Memory B cell (primary cell): Measurements from ENCODE around the gene PNPLA5.

Source experiments
- ATAC-seq: fragments of 150-1000 bp; cut with Tn5 transposase; 2 replicates; pipeline ENCODE4 v1.10.0; 2021; ENCODE audit warnings: low read depth, mild to moderate bottlenecking, moderate library complexity
- DNase-seq, 2 donors: peaks; one replicate each; pipeline ENCODE4 v3.0.0; 2022; ENCODE audit warnings: low spot score in 2 of 2
- H3K27ac Mint-ChIP-seq: one replicate; pipeline ENCODE4 v1.8.0; 2022; ENCODE audit warnings: mild to moderate bottlenecking, moderate library complexity, mixed read lengths
- H3K27me3 Mint-ChIP-seq: one replicate; pipeline ENCODE4 v1.8.0; 2022; ENCODE audit warnings: mixed read lengths
- H3K36me3 Mint-ChIP-seq: one replicate; pipeline ENCODE4 v1.8.0; 2022; ENCODE audit warnings: mild to moderate bottlenecking, mixed read lengths
- H3K4me1 Mint-ChIP-seq: one replicate; pipeline ENCODE4 v1.8.0; 2022; ENCODE audit warnings: mixed read lengths
- H3K4me3 Mint-ChIP-seq: one replicate; pipeline ENCODE4 v1.8.0; 2022; ENCODE audit warnings: mild to moderate bottlenecking, moderate library complexity, mixed read lengths
- H3K9me3 Mint-ChIP-seq: one replicate; pipeline ENCODE4 v1.8.0; 2022; ENCODE audit warnings: mixed read lengths

The PNPLA5 gene

DNA sequence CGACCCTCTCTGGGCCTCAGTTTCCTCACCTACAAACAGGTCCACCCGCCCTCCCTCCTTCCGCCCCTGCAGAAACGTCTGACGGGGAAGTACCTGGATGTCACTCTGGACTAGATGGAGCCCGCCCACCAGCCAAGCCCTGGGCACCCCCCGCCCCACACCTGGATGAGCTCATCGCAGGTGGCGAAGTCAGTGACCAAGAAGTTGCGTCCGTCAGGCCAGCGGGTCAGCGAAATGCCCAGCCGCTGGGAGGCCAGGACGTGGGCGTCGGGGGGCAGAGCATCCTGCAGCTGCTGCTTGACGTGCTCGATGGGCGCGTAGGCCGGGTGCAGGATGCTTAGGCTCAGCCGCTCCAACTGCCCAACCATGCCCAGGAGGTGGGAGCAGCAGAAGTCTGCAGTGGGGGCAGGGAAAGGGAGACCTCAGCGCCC, 897 bp downstream of the PNPLA5 start:
- peaks cover 26% of the 10 kb centered on the region for H3K27me3 Mint-ChIP-seq
- no peaks in the 10 kb centered on the region for H3K36me3 Mint-ChIP-seq
- no peak overlapping the region for H3K4me3 Mint-ChIP-seq
- H3K27ac Mint-ChIP-seq = no peak overlapping the region
- no peaks in the 10 kb centered on the region for H3K9me3 Mint-ChIP-seq
- ATAC-seq (no peak), DNase-seq (no peak)
- no peaks in the 10 kb centered on the region for H3K4me1 Mint-ChIP-seq

DNA sequence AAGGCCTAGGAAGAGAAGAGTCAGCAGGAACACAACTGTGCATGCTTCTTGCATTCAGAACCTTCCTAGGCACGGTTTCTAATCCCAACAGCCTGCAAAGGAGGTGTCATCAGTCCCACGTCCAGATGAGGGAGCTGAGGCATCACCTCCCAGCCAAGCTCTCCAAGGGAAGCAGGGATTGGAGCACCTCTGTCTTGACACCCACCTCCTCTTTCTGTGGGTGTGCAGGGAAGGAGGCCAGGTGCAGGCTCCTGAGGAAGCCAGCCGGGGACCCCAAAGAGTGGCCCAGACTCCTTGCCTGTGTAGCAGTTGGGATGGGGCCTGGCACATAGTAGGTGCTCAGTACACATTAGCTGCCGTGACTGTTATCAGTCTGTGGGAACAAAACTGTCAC, 2.0 kb downstream of the PNPLA5 start:
- DNase-seq (no peak), ATAC-seq (no peak)
- H3K27me3 Mint-ChIP-seq = peaks cover 28% of the 10 kb centered on the region
- H3K9me3 Mint-ChIP-seq = peaks cover 4% of the 10 kb centered on the region
- no peak overlapping the region for H3K4me3 Mint-ChIP-seq
- no peak overlapping the region for H3K27ac Mint-ChIP-seq
- peaks cover 5% of the 10 kb centered on the region for H3K4me1 Mint-ChIP-seq
- no peaks in the 10 kb centered on the region for H3K36me3 Mint-ChIP-seq

- H3K4me3 Mint-ChIP-seq = no peak overlapping the region
- DNase-seq = no peak
- peaks cover 10% of the 10 kb centered on the region for H3K4me1 Mint-ChIP-seq
- H3K27me3 Mint-ChIP-seq = peaks cover 28% of the 10 kb centered on the region
- peaks cover 4% of the 10 kb centered on the region for H3K9me3 Mint-ChIP-seq
- ATAC-seq = no peak
- H3K27ac Mint-ChIP-seq = no peak overlapping the region
- H3K36me3 Mint-ChIP-seq = no peaks in the 10 kb centered on the region
Measured at GRCh38 chr22:43889201-43889859, 2.5 kb downstream of the PNPLA5 start.

DNA sequence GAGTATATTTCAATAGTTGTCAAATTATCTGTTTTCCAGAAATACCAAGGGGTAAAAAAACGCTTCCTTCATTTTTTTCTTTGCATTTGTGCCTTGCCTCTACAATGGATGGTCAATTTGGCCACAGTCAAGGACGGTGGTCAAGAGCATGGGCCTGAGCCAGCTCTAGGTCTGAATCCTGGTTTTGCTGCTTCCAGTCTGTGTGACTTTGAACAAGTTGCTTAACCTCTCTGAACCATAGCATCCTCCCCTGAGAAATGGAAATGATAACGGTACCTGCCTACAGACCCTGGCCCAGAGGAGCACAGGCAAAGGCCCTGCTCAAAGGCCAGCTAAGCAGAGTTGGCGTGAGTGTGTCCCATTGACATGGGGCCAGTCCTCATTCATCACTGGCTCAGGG, 3.1 kb downstream of the PNPLA5 start:
- no peak for ATAC-seq

GRCh38 chr22:43887391-43887790, 4.4 kb downstream of the PNPLA5 start:
- no peak overlapping the region for H3K4me3 Mint-ChIP-seq
- peaks cover 15% of the 10 kb centered on the region for H3K4me1 Mint-ChIP-seq
- H3K27me3 Mint-ChIP-seq = peaks cover 26% of the 10 kb centered on the region
- ATAC-seq (no peak), DNase-seq (no peak)
- no peak overlapping the region for H3K27ac Mint-ChIP-seq
- no peaks in the 10 kb centered on the region for H3K36me3 Mint-ChIP-seq
- peaks cover 4% of the 10 kb centered on the region for H3K9me3 Mint-ChIP-seq

More for the DNA sequence above, 3.1 kb downstream of the PNPLA5 start:
- Mint-ChIP-seq H3K36me3 (no peaks in the 10 kb centered on the region), H3K4me1 (peaks cover 10% of the 10 kb centered on the region), H3K9me3 (peaks cover 4% of the 10 kb centered on the region), H3K4me3 (no peak overlapping the region), H3K27ac (no peak overlapping the region), H3K27me3 (peaks cover 27% of the 10 kb centered on the region)
- no peak for DNase-seq

- Mint-ChIP-seq H3K27ac (no peak overlapping the region), H3K4me1 (peaks cover 15% of the 10 kb centered on the region)
Measured at GRCh38 chr22:43886231-43886630, 5.6 kb downstream of the PNPLA5 start.

GRCh38 chr22:43885786-43886185, 6.0 kb downstream of the PNPLA5 start:
- ATAC-seq (no peak), DNase-seq (no peak)
- Mint-ChIP-seq H3K27me3 (peaks cover 24% of the 10 kb centered on the region), H3K36me3 (no peaks in the 10 kb centered on the region), H3K27ac (no peak overlapping the region), H3K4me3 (no peak overlapping the region), H3K4me1 (peaks cover 15% of the 10 kb centered on the region), H3K9me3 (peaks cover 4% of the 10 kb centered on the region)

More at GRCh38 chr22:43886231-43886630, 5.6 kb downstream of the PNPLA5 start:
- ATAC-seq (no peak), DNase-seq (no peak)
- Mint-ChIP-seq H3K27me3 (peaks cover 21% of the 10 kb centered on the region), H3K9me3 (peaks cover 4% of the 10 kb centered on the region), H3K4me3 (no peak overlapping the region), H3K36me3 (no peaks in the 10 kb centered on the region)

GRCh38 chr22:43885319-43885671, 6.5 kb downstream of the PNPLA5 start:
- Mint-ChIP-seq H3K27me3 (peaks cover 27% of the 10 kb centered on the region), H3K27ac (no peak overlapping the region), H3K4me1 (peaks cover 15% of the 10 kb centered on the region), H3K9me3 (peaks cover 4% of the 10 kb centered on the region), H3K4me3 (no peak overlapping the region), H3K36me3 (no peaks in the 10 kb centered on the region)
- DNase-seq (no peak), ATAC-seq (no peak)

DNA sequence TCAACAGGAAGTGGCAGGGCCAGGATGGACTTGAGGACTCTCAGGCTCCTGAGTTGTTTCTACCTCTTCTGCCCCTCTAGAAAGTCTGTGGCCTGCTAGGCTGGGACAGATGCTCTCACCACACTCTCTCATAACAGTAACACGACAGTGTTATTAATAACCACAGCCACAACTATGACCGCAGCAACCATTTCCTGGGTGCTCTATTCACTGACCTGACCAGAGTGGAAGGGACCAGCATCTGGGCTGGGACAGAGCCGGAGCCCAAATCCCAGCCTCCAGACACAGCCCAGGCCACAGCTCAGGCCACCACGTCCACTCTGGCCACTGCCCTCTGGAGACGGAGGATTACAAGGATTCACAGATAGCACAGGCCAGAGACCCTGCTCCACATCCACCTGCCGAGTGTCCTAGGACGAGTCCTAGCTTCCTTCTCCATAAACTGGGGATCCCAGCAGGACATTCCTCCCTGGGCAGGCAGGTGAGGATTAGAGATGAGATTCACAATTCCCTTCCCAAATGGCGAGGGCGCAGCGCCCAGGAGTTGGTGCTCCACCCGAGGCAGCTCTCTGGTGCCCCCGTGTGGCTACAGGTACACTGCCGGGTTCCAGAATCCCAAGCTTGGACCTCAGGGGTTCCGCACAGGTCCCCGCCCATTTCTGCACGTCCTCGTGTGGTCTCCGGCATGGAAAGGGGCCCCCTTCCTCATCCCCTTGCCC, 7.1 kb downstream of the PNPLA5 start:
- Mint-ChIP-seq H3K27ac (no peak overlapping the region), H3K4me3 (no peak overlapping the region), H3K27me3 (peaks cover 29% of the 10 kb centered on the region), H3K9me3 (peaks cover 4% of the 10 kb centered on the region), H3K36me3 (no peaks in the 10 kb centered on the region), H3K4me1 (peaks cover 15% of the 10 kb centered on the region)
- ATAC-seq (peak; percentile 49), DNase-seq (peak; percentile 32 to 53)

DNA sequence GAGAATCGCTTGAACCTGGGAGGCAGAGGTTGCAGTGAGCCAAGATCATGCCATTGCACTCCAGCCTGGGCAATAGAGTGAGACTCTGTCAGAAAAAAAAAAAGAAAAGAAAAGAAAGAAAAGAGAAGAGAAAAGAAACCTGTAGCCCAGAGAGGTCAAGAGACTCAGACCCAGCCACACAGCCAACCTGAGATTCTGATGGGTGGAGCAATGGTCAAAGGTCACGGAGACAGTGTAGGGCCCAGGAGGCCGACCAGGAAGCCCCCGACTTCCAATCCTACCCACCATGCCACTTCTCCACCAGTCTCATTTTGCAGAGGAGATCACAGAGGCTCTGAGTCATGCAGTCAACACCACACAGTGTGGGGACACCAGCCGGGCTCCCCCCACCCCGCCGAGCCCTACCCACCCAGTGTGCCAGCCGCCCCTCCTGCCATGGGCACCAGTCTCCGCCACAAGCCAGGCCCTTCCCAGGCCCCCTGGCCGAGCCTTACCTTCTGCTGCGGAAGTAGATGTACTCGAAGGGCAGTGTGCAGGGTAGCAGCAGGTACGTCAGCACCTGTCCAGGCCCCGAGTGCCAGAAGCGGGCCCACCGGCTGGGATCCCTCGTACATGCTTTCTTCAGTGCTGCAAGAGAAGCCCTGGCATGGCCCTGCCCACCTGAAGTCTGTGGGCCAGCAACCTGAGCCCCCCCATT, 7.9 kb downstream of the PNPLA5 start:
- Mint-ChIP-seq H3K27me3 (peaks cover 30% of the 10 kb centered on the region), H3K4me1 (peaks cover 15% of the 10 kb centered on the region), H3K27ac (no peak overlapping the region), H3K9me3 (peaks cover 4% of the 10 kb centered on the region), H3K4me3 (no peak overlapping the region), H3K36me3 (no peaks in the 10 kb centered on the region)
- no peak for ATAC-seq
- DNase-seq = no peak

DNA sequence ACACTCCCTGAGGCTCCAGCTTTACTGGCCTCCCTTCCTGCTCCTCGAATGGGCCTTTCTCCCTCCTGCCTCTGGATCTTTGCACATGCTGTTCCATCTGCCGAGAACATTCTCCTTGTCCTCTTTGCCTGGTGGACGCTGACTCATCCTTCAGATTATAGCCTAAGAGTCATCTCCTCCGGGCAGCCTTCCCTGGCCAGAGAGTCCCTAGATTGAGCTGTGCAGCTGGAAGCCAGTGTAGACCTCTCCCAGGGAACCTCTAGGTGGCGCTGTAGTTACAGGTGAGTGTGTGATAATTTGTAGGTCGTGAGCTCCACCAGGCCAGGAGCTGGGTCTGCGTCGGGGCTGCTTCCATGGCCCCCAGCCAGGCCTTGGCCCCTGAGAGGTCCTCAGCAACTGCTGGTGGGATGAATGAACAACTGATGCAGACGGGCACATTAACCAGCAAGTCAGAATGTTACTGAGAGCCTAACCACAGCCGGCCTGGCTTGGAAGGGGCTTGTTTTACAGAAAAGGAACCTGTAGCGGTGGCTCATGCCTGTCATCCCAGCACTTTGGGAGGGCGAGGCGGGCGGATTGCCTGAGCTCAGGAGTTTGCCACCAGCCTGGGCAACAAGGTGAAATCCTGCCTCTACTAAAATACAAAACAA, 8.7 kb downstream of the PNPLA5 start:
- Mint-ChIP-seq H3K4me1 (peaks cover 15% of the 10 kb centered on the region), H3K27me3 (peaks cover 32% of the 10 kb centered on the region), H3K4me3 (no peak overlapping the region), H3K9me3 (peaks cover 4% of the 10 kb centered on the region), H3K27ac (no peak overlapping the region), H3K36me3 (no peaks in the 10 kb centered on the region)
- ATAC-seq (peak; percentile 69), DNase-seq (peak; percentile 29 to 30)

DNA sequence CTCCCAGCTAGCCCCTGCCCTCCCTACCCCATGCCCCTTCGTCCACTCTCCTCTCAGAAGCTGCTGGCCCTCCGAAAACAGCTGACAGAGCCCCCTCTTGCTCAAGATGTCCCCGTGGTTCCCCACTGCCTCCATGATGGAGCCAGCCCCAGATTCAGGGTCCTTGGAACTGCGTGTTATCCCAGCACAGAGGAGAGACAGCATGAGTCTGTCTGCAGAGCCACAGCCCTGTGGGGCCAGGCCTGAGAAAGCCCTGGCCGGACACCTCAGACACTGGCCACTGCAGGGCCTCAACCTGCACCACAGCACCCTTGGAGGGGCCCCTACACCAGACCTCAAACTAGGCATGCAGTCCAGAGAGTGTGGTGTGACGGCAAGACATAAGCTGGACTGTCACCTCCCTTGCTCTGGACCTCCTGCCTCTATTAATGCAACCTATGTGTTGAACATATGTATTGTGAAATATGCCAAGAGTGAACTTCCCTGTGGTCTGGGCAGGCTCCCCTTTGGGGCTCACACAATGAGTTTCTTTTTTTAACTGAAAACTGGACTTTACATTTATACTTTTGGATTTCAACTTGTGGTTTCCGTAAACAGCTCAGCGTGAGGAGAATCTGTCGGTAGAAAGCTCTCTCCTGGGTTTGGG, 9.6 kb downstream of the PNPLA5 start:
- ATAC-seq (no peak), DNase-seq (no peak)
- no peak overlapping the region for H3K27ac Mint-ChIP-seq
- peaks cover 36% of the 10 kb centered on the region for H3K27me3 Mint-ChIP-seq
- no peak overlapping the region for H3K4me3 Mint-ChIP-seq
- no peaks in the 10 kb centered on the region for H3K36me3 Mint-ChIP-seq
- H3K4me1 Mint-ChIP-seq = peaks cover 15% of the 10 kb centered on the region
- H3K9me3 Mint-ChIP-seq = peaks cover 4% of the 10 kb centered on the region

DNA sequence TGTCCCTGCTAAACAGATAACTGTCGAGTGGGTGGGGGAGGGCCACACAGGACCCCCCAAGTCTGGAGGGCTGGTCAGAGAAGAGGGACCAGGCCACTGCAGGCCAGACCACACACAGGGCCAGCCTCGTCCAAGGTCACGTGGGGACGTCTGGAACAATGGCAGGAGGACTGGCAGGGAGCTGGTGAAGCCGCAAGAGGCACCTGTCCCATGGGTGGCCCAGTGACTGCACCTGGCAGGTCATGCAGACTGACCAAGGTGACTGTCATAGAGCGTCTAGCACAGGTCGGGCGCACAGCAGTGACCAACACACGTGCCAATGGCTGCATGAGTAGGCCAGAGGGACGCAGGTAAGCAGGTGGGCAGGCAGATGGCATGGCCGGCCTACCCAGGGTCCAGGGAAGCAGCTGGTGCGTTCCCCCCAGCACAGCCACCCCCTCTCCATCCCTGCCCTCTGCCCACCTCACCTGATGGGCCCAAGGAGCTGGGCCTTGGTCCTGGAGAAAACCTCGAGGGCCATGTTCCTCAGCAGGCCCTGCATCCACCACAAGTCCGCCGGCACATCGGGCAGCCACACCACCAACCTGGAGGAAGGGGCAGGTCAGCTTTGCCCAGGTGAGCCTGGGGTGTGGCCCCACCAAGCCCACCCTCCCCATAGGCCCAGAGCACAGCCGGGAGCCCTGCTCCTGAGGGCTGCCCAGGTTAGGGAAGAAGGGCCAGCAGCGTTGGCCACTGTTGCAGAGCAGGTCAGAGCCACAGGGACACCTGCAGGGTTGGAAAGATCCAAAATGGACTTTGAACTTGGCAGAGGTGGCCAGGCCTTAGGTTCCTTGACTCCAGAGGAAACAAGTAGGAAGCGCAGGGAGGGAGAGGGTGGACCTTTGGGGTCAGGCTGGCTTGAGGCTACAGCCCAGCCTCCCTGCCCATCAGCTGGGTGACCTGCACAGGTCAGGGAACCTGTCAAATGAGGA, 10.4 kb downstream of the PNPLA5 start:
- peaks cover 15% of the 10 kb centered on the region for H3K4me1 Mint-ChIP-seq
- no peak overlapping the region for H3K4me3 Mint-ChIP-seq
- H3K9me3 Mint-ChIP-seq = peaks cover 4% of the 10 kb centered on the region
- H3K36me3 Mint-ChIP-seq = no peaks in the 10 kb centered on the region
- H3K27me3 Mint-ChIP-seq = peaks cover 32% of the 10 kb centered on the region
- no peak overlapping the region for H3K27ac Mint-ChIP-seq
- ATAC-seq (no peak), DNase-seq (no peak)
